ENCODE measurements around the gene GNG4.
"Not testable (repeated sequence)": the region's sequence is repeated elsewhere in the genome, so short reads cannot be mapped to it uniquely, and the experiment has no call there.

The GNG4 gene

DNA sequence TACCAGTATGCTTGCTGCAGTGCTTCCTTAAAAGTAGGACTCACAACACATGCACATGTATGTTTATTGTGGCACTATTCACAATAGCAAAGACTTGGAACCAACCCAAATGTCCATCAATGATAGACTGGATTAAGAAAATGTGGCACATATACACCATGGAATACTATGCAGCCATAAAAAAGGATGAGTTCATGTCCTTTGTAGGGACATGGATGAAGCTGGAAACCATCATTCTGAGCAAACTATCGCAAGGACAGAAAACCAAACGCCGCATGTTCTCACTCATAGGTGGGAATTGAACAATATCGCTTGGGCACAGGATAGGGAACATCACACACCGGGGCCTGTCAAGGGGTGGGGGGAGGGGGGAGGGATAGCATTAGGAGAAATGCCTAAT, 76.6 kb downstream of the GNG4 start:
- H3K79me2 ChIP-seq (ENCODE audit: control insufficient read depth, insufficient read depth, low read length); H3K18ac ChIP-seq (ENCODE audit: low read length); H2BK120ac ChIP-seq (ENCODE audit: low read depth, low read length); H3K9ac ChIP-seq (ENCODE audit: low read length); H3K56ac ChIP-seq (ENCODE audit: low read length); H4K5ac ChIP-seq (ENCODE audit: low read length); H3K4me2 ChIP-seq (ENCODE audit: low read length); H3K4me3 ChIP-seq (ENCODE audit: low read length); H3K4me1 ChIP-seq (ENCODE audit: control insufficient read depth, low read depth, low read length); H2BK5ac ChIP-seq (ENCODE audit: low read length); DNase-seq; H3K27ac ChIP-seq (ENCODE audit: low read depth, low read length); H3K23ac ChIP-seq (ENCODE audit: low read length); H4K8ac ChIP-seq (ENCODE audit: low read depth, low read length); H3K36me3 ChIP-seq (ENCODE audit: control insufficient read depth, insufficient read depth, low read length); H3K4ac ChIP-seq (ENCODE audit: low read depth, low read length); H3K27me3 ChIP-seq (ENCODE audit: insufficient read depth, low read length, poor library complexity); H2BK15ac ChIP-seq (replicated peaks; ENCODE audit: low read depth); H3K79me1 ChIP-seq (ENCODE audit: low read length); H2AK5ac ChIP-seq (ENCODE audit: low read length): not testable (repeated sequence)
- no CpG with 5 or more reads among the region's 5 CpGs for WGBS (ENCODE audit: extremely low coverage, insufficient coverage, low lambda C conversion rate)

DNA sequence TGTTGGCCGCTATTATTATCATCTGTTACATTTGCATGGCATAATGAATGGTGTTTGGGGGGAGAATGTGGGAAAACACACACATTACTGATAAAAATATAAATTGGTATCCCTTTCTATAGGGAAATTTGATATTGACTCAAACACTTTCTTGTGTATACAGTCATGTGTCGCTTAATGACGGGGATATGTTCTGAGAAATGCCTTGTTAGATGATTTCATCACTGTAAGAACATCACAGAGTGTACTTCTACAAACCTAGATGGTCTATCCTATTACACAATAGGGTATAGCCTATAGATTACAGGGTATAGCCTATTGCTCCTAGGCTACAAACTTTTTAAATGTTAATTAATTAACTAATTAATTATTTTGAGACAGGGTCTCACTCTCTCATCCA, 78.1 kb downstream of the GNG4 start:
- H3K9ac ChIP-seq (ENCODE audit: low read length), result no peak overlapping the region
- no peaks in the 10 kb centered on the region for H3K79me2 ChIP-seq (ENCODE audit: control insufficient read depth, insufficient read depth, low read length)
- H3K27me3 ChIP-seq (ENCODE audit: insufficient read depth, low read length, poor library complexity), result no peaks in the 10 kb centered on the region
- no peak overlapping the region for H2AK5ac ChIP-seq (ENCODE audit: low read length)
- no peak overlapping the region for H2BK120ac ChIP-seq (ENCODE audit: low read depth, low read length)
- H3K36me3 ChIP-seq (ENCODE audit: control insufficient read depth, insufficient read depth, low read length), result no peaks in the 10 kb centered on the region
- no peak overlapping the region for H4K8ac ChIP-seq (ENCODE audit: low read depth, low read length)
- no peak overlapping the region for H3K18ac ChIP-seq (ENCODE audit: low read length)
- H3K4me1 ChIP-seq (ENCODE audit: control insufficient read depth, low read depth, low read length), result no peaks in the 10 kb centered on the region
- no peak overlapping the region for H3K4me3 ChIP-seq (ENCODE audit: low read length)
- H3K27ac ChIP-seq (ENCODE audit: low read depth, low read length), result no peak overlapping the region
- H3K23ac ChIP-seq (ENCODE audit: low read length), result no peak overlapping the region
- no peak overlapping the region for H2BK5ac ChIP-seq (ENCODE audit: low read length)
- no peak for DNase-seq
- H3K4ac ChIP-seq (ENCODE audit: low read depth, low read length), result no peak overlapping the region
- H3K56ac ChIP-seq (ENCODE audit: low read length), result no peak overlapping the region
- no peak overlapping the region for H2BK15ac ChIP-seq (replicated peaks; ENCODE audit: low read depth)
- H3K4me2 ChIP-seq (ENCODE audit: low read length), result no peak overlapping the region
- WGBS (ENCODE audit: extremely low coverage, insufficient coverage, low lambda C conversion rate), result no CpG with 5 or more reads among the region's 3 CpGs
- no peak overlapping the region for H4K5ac ChIP-seq (ENCODE audit: low read length)
- no peaks in the 10 kb centered on the region for H3K79me1 ChIP-seq (ENCODE audit: low read length)

DNA sequence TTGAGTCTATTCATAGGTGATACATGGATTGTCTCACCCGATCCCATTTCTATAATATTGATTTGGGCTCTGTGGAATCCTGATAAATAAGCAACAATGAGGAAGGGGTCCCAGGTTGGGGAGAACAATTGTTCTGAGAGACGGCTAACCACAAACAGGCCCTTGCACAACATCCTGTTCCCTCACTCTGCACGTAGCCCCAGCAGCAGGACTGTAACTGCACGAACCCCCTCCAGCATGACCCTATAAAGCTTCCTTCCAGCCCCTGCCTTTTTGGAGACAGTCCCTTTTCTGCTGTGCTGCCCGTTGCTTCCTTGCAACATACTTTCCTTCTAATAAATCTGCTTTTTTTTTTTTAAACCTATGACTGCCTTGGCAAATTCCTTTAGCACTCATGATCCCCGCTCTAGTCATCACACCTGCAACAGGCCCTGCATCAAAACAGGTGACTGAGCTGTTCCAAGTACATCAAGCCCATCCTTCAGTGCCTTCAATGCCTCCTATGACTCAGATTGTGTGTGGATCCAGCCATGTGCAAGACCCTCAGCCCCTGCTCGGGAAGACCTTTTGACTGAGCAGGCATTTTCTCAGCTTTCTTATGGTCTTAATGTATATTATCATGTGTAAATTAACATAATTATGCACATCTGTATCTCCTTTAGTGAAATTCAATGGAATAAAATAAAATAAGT, 81.6 kb downstream of the GNG4 start:
- Histone ChIP-seq H3K9ac (ENCODE audit: low read length) (no peak overlapping the region), H3K4me1 (ENCODE audit: control insufficient read depth, low read depth, low read length) (no peaks in the 10 kb centered on the region), H3K18ac (ENCODE audit: low read length) (no peak overlapping the region), H3K36me3 (ENCODE audit: control insufficient read depth, insufficient read depth, low read length) (no peaks in the 10 kb centered on the region), H3K4me2 (ENCODE audit: low read length) (no peak overlapping the region), H2AK5ac (ENCODE audit: low read length) (no peak overlapping the region), H2BK120ac (ENCODE audit: low read depth, low read length) (no peak overlapping the region), H3K23ac (ENCODE audit: low read length) (no peak overlapping the region), H3K79me1 (ENCODE audit: low read length) (no peaks in the 10 kb centered on the region), H3K4me3 (ENCODE audit: low read length) (no peak overlapping the region), H3K4ac (ENCODE audit: low read depth, low read length) (no peak overlapping the region), H3K79me2 (ENCODE audit: control insufficient read depth, insufficient read depth, low read length) (no peaks in the 10 kb centered on the region), H3K56ac (ENCODE audit: low read length) (no peak overlapping the region), H3K27me3 (ENCODE audit: insufficient read depth, low read length, poor library complexity) (no peaks in the 10 kb centered on the region), H3K27ac (ENCODE audit: low read depth, low read length) (no peak overlapping the region), H2BK15ac (replicated peaks; ENCODE audit: low read depth) (no peak overlapping the region), H2BK5ac (ENCODE audit: low read length) (no peak overlapping the region), H4K5ac (ENCODE audit: low read length) (no peak overlapping the region), H4K8ac (ENCODE audit: low read depth, low read length) (no peak overlapping the region)
- no peak for DNase-seq
- no CpG with 5 or more reads among the region's 7 CpGs for WGBS (ENCODE audit: extremely low coverage, insufficient coverage, low lambda C conversion rate)

DNA sequence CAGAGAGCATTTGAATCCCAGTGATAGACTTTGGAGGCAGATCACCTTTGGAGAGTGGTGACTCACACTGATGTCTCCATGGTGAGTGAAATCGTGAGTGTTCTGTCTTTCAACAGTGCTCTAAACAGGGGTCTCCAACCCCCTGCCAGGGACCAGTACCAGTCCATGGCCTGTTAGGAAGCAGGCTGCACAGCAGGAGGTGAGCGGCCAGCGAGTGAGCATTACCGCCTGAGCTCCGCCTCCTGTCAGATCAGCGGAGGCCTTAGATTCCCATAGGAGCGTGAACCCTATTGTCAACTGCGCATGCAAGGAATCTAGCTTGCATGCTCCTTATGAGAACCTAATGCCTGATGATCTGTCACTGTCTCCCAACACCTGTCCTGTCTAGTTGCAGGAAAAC, 83.5 kb downstream of the GNG4 start:
- Histone ChIP-seq H2BK5ac (ENCODE audit: low read length) (no peak overlapping the region), H3K27me3 (ENCODE audit: insufficient read depth, low read length, poor library complexity) (no peaks in the 10 kb centered on the region), H2BK120ac (ENCODE audit: low read depth, low read length) (no peak overlapping the region), H4K5ac (ENCODE audit: low read length) (no peak overlapping the region), H4K8ac (ENCODE audit: low read depth, low read length) (no peak overlapping the region), H3K79me1 (ENCODE audit: low read length) (no peaks in the 10 kb centered on the region), H3K56ac (ENCODE audit: low read length) (no peak overlapping the region), H3K23ac (ENCODE audit: low read length) (no peak overlapping the region), H3K9ac (ENCODE audit: low read length) (no peak overlapping the region), H3K4ac (ENCODE audit: low read depth, low read length) (no peak overlapping the region), H3K36me3 (ENCODE audit: control insufficient read depth, insufficient read depth, low read length) (no peaks in the 10 kb centered on the region), H3K27ac (ENCODE audit: low read depth, low read length) (no peak overlapping the region), H2AK5ac (ENCODE audit: low read length) (no peak overlapping the region), H3K79me2 (ENCODE audit: control insufficient read depth, insufficient read depth, low read length) (no peaks in the 10 kb centered on the region), H3K4me2 (ENCODE audit: low read length) (no peak overlapping the region), H3K4me3 (ENCODE audit: low read length) (no peak overlapping the region), H3K18ac (ENCODE audit: low read length) (no peak overlapping the region), H3K4me1 (ENCODE audit: control insufficient read depth, low read depth, low read length) (no peaks in the 10 kb centered on the region), H2BK15ac (replicated peaks; ENCODE audit: low read depth) (no peak overlapping the region)
- peak; percentile 38 for DNase-seq
- WGBS (ENCODE audit: extremely low coverage, insufficient coverage, low lambda C conversion rate), result no CpG with 5 or more reads among the region's 8 CpGs

GRCh38 chr1:235563513-235564061, 86.0 kb downstream of the GNG4 start:
- no CpG with 5 or more reads among the region's 1 CpG for WGBS (ENCODE audit: extremely low coverage, insufficient coverage, low lambda C conversion rate)
- H2BK5ac ChIP-seq (ENCODE audit: low read length), result no peak overlapping the region
- no peak overlapping the region for H3K4me2 ChIP-seq (ENCODE audit: low read length)
- no peak for DNase-seq
- no peak overlapping the region for H3K23ac ChIP-seq (ENCODE audit: low read length)
- H3K36me3 ChIP-seq (ENCODE audit: control insufficient read depth, insufficient read depth, low read length), result no peaks in the 10 kb centered on the region
- no peak overlapping the region for H4K8ac ChIP-seq (ENCODE audit: low read depth, low read length)
- H2BK15ac ChIP-seq (replicated peaks; ENCODE audit: low read depth), result no peak overlapping the region
- H3K4ac ChIP-seq (ENCODE audit: low read depth, low read length), result no peak overlapping the region
- no peak overlapping the region for H2BK120ac ChIP-seq (ENCODE audit: low read depth, low read length)
- H3K4me1 ChIP-seq (ENCODE audit: control insufficient read depth, low read depth, low read length), result no peaks in the 10 kb centered on the region
- H2AK5ac ChIP-seq (ENCODE audit: low read length), result no peak overlapping the region
- no peak overlapping the region for H3K9ac ChIP-seq (ENCODE audit: low read length)
- H3K18ac ChIP-seq (ENCODE audit: low read length), result no peak overlapping the region
- H3K79me1 ChIP-seq (ENCODE audit: low read length), result no peaks in the 10 kb centered on the region
- H3K56ac ChIP-seq (ENCODE audit: low read length), result no peak overlapping the region
- no peaks in the 10 kb centered on the region for H3K79me2 ChIP-seq (ENCODE audit: control insufficient read depth, insufficient read depth, low read length)
- H4K5ac ChIP-seq (ENCODE audit: low read length), result no peak overlapping the region
- H3K4me3 ChIP-seq (ENCODE audit: low read length), result no peak overlapping the region
- H3K27ac ChIP-seq (ENCODE audit: low read depth, low read length), result no peak overlapping the region
- H3K27me3 ChIP-seq (ENCODE audit: insufficient read depth, low read length, poor library complexity), result no peaks in the 10 kb centered on the region

- Histone ChIP-seq H2BK5ac (ENCODE audit: low read length) (no peak overlapping the region), H3K27me3 (ENCODE audit: insufficient read depth, low read length, poor library complexity) (no peaks in the 10 kb centered on the region), H3K18ac (ENCODE audit: low read length) (no peak overlapping the region), H2AK5ac (ENCODE audit: low read length) (no peak overlapping the region), H4K5ac (ENCODE audit: low read length) (no peak overlapping the region), H2BK15ac (replicated peaks; ENCODE audit: low read depth) (no peak overlapping the region), H3K56ac (ENCODE audit: low read length) (no peak overlapping the region), H3K79me2 (ENCODE audit: control insufficient read depth, insufficient read depth, low read length) (no peaks in the 10 kb centered on the region), H3K4me1 (ENCODE audit: control insufficient read depth, low read depth, low read length) (no peaks in the 10 kb centered on the region), H3K27ac (ENCODE audit: low read depth, low read length) (no peak overlapping the region), H3K4me2 (ENCODE audit: low read length) (no peak overlapping the region), H3K4me3 (ENCODE audit: low read length) (no peak overlapping the region), H3K23ac (ENCODE audit: low read length) (no peak overlapping the region), H4K8ac (ENCODE audit: low read depth, low read length) (no peak overlapping the region), H3K9ac (ENCODE audit: low read length) (no peak overlapping the region), H3K4ac (ENCODE audit: low read depth, low read length) (no peak overlapping the region), H3K79me1 (ENCODE audit: low read length) (no peaks in the 10 kb centered on the region), H2BK120ac (ENCODE audit: low read depth, low read length) (no peak overlapping the region), H3K36me3 (ENCODE audit: control insufficient read depth, insufficient read depth, low read length) (no peaks in the 10 kb centered on the region)
- DNase-seq, result no peak
Measured at GRCh38 chr1:235562589-235562988, 87.0 kb downstream of the GNG4 start.
